HTERT RPE-1 (cell line): Measurements from ENCODE around the gene DAPK1.
"Not testable (repeated sequence)": the region's sequence is repeated elsewhere in the genome, so short reads cannot be mapped to it uniquely, and the experiment has no call there.

Source experiments
- in situ Hi-C: fragments of 300-500 bp; cut with MboI; formaldehyde crosslinking; loops from 4 replicates; pipeline ENCODE4 v1.14.3; 2020; ENCODE audit warnings: low sequenced_read_pairs

DAPK1 gene

GRCh38 chr9:87725356-87725899 lies 227.8 kb downstream of the DAPK1 start:
- in situ Hi-C loops: no loop called here

- in situ Hi-C loops: no loop called here
Measured at GRCh38 chr9:87725900-87726709, 228.4 kb downstream of the DAPK1 start, which contains the start of gene CTSL. Gene CTSL, plus strand, starts transcription at chr9:87726119. Its CDS starts 1,485 bp downstream, at chr9:87727604.

GRCh38 chr9:87729246-87729645 lies 231.6 kb downstream of the DAPK1 start:
- in situ Hi-C loops: no loop called here

- in situ Hi-C loops: no loop called here
Measured at GRCh38 chr9:87731321-87731720, 233.7 kb downstream of the DAPK1 start.

GRCh38 chr9:87732344-87732743 lies 234.7 kb downstream of the DAPK1 start:
- in situ Hi-C loops: no loop called here

- in situ Hi-C loops: no loop called here
Measured at GRCh38 chr9:87732756-87733155, 235.1 kb downstream of the DAPK1 start.

GRCh38 chr9:87733273-87734052 lies 235.8 kb downstream of the DAPK1 start:
- in situ Hi-C loops: no loop called here

- in situ Hi-C loops: no loop called here
Measured at GRCh38 chr9:87734106-87734505, 236.4 kb downstream of the DAPK1 start.

- in situ Hi-C loops: no loop called here
Measured at GRCh38 chr9:87739546-87739945, 241.9 kb downstream of the DAPK1 start.

GRCh38 chr9:87740209-87740608 lies 242.5 kb downstream of the DAPK1 start:
- in situ Hi-C loops: no loop called here

GRCh38 chr9:87741326-87741725 lies 243.7 kb downstream of the DAPK1 start:
- in situ Hi-C loops: no loop called here

GRCh38 chr9:87741891-87742290 lies 244.2 kb downstream of the DAPK1 start:
- in situ Hi-C loops: no loop called here

GRCh38 chr9:87742813-87743428 lies 245.3 kb downstream of the DAPK1 start:
- in situ Hi-C loops: no loop called here

- in situ Hi-C loops: not testable (repeated sequence)
Measured at GRCh38 chr9:87744247-87744646, 246.6 kb downstream of the DAPK1 start.

- in situ Hi-C loops: no loop called here
Measured at GRCh38 chr9:87746186-87746585, 248.5 kb downstream of the DAPK1 start.

- in situ Hi-C loops: no loop called here
Measured at GRCh38 chr9:87748881-87749280, 251.2 kb downstream of the DAPK1 start.

GRCh38 chr9:87749335-87750035 lies 251.8 kb downstream of the DAPK1 start:
- in situ Hi-C loops: no loop called here

GRCh38 chr9:87750726-87751125 lies 253.1 kb downstream of the DAPK1 start:
- in situ Hi-C loops: no loop called here

GRCh38 chr9:87751423-87751822 lies 253.8 kb downstream of the DAPK1 start:
- in situ Hi-C loops: no loop called here

GRCh38 chr9:87751868-87752267 lies 254.2 kb downstream of the DAPK1 start:
- in situ Hi-C loops: no loop called here

- in situ Hi-C loops: no loop called here
Measured at GRCh38 chr9:87753313-87753712, 255.6 kb downstream of the DAPK1 start.
